GM12878 (cell line): ENCODE measurements around the gene SHC4. TPM values are rescaled to one million over a fixed set of nuclear protein-coding genes. Genes with fewer than 3 reads are reported as not detected.

Experiments
- CBFB ChIP-seq: IDR thresholded peaks from 2 replicates; pipeline ENCODE4 v1.6.1; 2016; ENCODE audit warnings: antibody characterized with exemption, low read depth
- EP300 ChIP-seq, 2 experiments: fragments of 150-350 bp in 1 of 2; IDR thresholded peaks; 2 replicates each; pipeline ENCODE4 v1.6.1; 2011 to 2012; ENCODE audit warnings: low read depth in 2 of 2, low read length in 2 of 2, borderline replicate concordance in 1 of 2, improper control_type of control experiment in 1 of 2, inconsistent platforms in 1 of 2; ENCODE audit not compliant: control insufficient read depth in 1 of 2
- FOXM1 ChIP-seq: IDR thresholded peaks from 2 replicates; pipeline ENCODE4 v1.6.1; 2012; ENCODE audit warnings: low read depth, mild to moderate bottlenecking, inconsistent platforms, low read length, moderate library complexity
- IKZF2 ChIP-seq, 2 experiments: fragments of 450-650 bp; IDR thresholded peaks; 2 replicates each; pipeline ENCODE4 v1.6.1; 2017; ENCODE audit warnings: mild to moderate bottlenecking in 2 of 2, moderate library complexity in 2 of 2
- MTA2 ChIP-seq: fragments of 450-650 bp; IDR thresholded peaks from 2 replicates; pipeline ENCODE4 v1.6.1; 2016; ENCODE audit warnings: low read depth, mild to moderate bottlenecking, moderate library complexity
- RAD21 ChIP-seq: IDR thresholded peaks from 2 replicates; pipeline ENCODE4 v1.6.1; 2011; ENCODE audit warnings: mild to moderate bottlenecking, low read depth, low read length, moderate library complexity; ENCODE audit not compliant: insufficient read depth
- TAF1 ChIP-seq: IDR thresholded peaks from 2 replicates; pipeline ENCODE4 v1.6.1; 2011; ENCODE audit warnings: mild to moderate bottlenecking, low read depth, low read length, borderline replicate concordance
- WRNIP1 ChIP-seq: IDR thresholded peaks from 2 replicates; pipeline ENCODE4 v1.6.1; 2011; ENCODE audit warnings: low read depth, low read length, improper control_type of control experiment, borderline replicate concordance
- ZNF274 ChIP-seq: IDR thresholded peaks from one replicate; pipeline ENCODE4 v1.8.0; 2011; ENCODE audit not compliant: insufficient read length, insufficient read depth
- polyA plus RNA-seq, 11 experiments: library from polyadenylated mRNA; depleted of rRNA in 4 of 11; unstranded in 6 of 11; stranded (reverse) in 5 of 11; fragments of >200 nt; fragmentation: Nextera tagmentation in 4 of 11; fragmentation: Illumina TruSeq in 1 of 11; extraction: Ambion mirVana in 4 of 11; extraction: Trizol in 1 of 11; gene quantifications; 1 replicate in 1 of 11; 2 replicates in 10 of 11; pipeline versions ENCODE4 v1.2.1 to v1.2.3, GENCODE V29; 2011 to 2016; ENCODE audit warnings: inconsistent platforms in 2 of 11, missing spikeins in 2 of 11, low read depth in 1 of 11
- total RNA-seq, 4 experiments: library from RNA; depleted of rRNA in 3 of 4; stranded (reverse); fragments of >200 nt in 3 of 4; fragmentation: Illumina TruSeq in 1 of 4; extraction: Trizol in 1 of 4; gene quantifications; 2 replicates each; pipeline versions ENCODE4 v1.2.1 to v1.2.3, GENCODE V29; 2013 to 2021
- TF ChIP-seq, protein P1 (sequence below): fragments of 450-650 bp; IDR thresholded peaks from 2 replicates; pipeline ENCODE4 v1.6.1; 2016; ENCODE audit warnings: mild to moderate bottlenecking
- TF ChIP-seq, protein P2 (sequence below): fragments of 450-650 bp; IDR thresholded peaks from 2 replicates; pipeline ENCODE4 v1.6.1; 2017; ENCODE audit warnings: mild to moderate bottlenecking, low read depth, inconsistent platforms; ENCODE audit not compliant: poor library complexity, severe bottlenecking
- TF ChIP-seq, protein P3 (sequence below): IDR thresholded peaks from 2 replicates; pipeline ENCODE4 v1.6.1; 2011; ENCODE audit warnings: borderline replicate concordance, low read depth, mild to moderate bottlenecking, moderate library complexity, low read length; ENCODE audit not compliant: insufficient read depth, poor library complexity, severe bottlenecking

The SHC4 gene
- total and polyA plus RNA-seq, 10 of the 15 experiments (the other 5 are each of a cell fraction or from before 2014, with no cell fraction given): 0.04 to 0.87 (median 0.14) TPM

DNA sequence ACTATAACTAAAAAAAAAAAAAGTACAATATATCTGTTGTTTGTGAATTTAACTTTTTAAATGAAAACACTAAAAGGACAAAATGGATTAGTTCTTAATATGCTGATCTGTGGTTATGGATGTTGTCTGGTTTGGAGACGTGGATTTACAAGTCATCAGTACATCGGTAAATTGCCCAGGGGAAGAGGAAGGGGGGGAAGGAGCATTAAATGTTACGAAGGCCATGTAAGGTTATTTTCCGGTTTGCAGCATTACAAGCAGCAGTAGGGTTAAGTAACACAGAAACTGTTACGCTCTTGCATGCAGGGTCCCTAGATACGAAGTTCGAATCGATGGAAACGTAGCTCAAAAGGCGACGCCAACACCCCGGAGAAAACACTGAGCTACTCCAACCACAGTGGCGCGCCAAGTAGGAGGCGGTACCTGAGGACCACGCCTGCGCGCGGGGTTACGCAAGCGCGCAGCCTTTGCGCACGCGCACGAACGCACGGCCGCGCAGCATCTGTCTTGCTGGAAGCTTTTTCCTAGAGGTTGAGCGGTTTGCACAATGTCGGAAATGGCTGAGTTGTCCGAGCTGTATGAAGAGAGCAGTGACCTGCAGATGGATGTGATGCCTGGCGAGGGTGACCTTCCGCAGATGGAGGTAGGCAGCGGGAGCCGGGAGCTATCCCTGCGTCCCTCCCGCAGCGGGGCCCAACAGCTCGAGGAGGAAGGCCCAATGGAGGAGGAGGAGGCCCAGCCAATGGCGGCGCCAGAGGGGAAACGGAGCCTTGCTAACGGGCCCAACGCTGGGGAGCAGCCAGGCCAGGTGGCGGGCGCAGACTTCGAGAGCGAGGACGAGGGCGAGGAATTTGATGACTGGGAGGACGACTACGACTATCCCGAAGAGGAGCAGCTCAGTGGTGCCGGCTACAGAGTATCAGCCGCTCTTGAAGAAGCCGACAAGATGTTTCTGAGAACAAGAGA, 85.8 kb downstream of the SHC4 start, which contains the start of gene EID1 (continued):
- TF ChIP-seq, protein P1, sequence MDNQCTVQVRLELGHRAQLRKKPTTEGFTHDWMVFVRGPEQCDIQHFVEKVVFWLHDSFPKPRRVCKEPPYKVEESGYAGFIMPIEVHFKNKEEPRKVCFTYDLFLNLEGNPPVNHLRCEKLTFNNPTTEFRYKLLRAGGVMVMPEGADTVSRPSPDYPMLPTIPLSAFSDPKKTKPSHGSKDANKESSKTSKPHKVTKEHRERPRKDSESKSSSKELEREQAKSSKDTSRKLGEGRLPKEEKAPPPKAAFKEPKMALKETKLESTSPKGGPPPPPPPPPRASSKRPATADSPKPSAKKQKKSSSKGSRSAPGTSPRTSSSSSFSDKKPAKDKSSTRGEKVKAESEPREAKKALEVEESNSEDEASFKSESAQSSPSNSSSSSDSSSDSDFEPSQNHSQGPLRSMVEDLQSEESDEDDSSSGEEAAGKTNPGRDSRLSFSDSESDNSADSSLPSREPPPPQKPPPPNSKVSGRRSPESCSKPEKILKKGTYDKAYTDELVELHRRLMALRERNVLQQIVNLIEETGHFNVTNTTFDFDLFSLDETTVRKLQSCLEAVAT: peak; percentile 25; the same call in 1 of the 2 replicates
- TF ChIP-seq ZNF274 (no peak), TAF1 (peak; percentile 64; the same call in 1 of the 2 replicates), MTA2 (peak; percentile 26; the same call in 1 of the 2 replicates), FOXM1 (no peak), EP300 (IDR thresholded peaks at IDR 0.05; ENCODE audit: borderline replicate concordance in 1 of 2, control insufficient read depth in 1 of 2, low read depth in 2 of 2, low read length in 2 of 2) (peak in 1 of 2 experiments; percentile 40; a peak in 1 of 4 replicates), CBFB (no peak; the same call in none of the 2 replicates), RAD21 (no peak), WRNIP1 (peak; percentile 62; the same call in 1 of the 2 replicates), IKZF2 (IDR thresholded peaks at IDR 0.05) (peak; percentile 57 to 66; a peak in 2 of 4 replicates)
- TF ChIP-seq, protein P2, sequence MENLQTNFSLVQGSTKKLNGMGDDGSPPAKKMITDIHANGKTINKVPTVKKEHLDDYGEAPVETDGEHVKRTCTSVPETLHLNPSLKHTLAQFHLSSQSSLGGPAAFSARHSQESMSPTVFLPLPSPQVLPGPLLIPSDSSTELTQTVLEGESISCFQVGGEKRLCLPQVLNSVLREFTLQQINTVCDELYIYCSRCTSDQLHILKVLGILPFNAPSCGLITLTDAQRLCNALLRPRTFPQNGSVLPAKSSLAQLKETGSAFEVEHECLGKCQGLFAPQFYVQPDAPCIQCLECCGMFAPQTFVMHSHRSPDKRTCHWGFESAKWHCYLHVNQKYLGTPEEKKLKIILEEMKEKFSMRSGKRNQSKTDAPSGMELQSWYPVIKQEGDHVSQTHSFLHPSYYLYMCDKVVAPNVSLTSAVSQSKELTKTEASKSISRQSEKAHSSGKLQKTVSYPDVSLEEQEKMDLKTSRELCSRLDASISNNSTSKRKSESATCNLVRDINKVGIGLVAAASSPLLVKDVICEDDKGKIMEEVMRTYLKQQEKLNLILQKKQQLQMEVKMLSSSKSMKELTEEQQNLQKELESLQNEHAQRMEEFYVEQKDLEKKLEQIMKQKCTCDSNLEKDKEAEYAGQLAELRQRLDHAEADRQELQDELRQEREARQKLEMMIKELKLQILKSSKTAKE: peak; percentile 17
- TF ChIP-seq, protein P3, sequence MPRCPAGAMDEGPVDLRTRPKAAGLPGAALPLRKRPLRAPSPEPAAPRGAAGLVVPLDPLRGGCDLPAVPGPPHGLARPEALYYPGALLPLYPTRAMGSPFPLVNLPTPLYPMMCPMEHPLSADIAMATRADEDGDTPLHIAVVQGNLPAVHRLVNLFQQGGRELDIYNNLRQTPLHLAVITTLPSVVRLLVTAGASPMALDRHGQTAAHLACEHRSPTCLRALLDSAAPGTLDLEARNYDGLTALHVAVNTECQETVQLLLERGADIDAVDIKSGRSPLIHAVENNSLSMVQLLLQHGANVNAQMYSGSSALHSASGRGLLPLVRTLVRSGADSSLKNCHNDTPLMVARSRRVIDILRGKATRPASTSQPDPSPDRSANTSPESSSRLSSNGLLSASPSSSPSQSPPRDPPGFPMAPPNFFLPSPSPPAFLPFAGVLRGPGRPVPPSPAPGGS: no peak
- TF ChIP-seq, all 136 proteins: peak for 54
